Measurements from ENCODE around the gene TEX22.

The TEX22 gene

GRCh38 chr14:105384041-105384557, 14.2 kb upstream of the TEX22 start:
- FAIRE-seq = no peak
- no peak for DNase-seq (ENCODE audit: low spot score)

DNA sequence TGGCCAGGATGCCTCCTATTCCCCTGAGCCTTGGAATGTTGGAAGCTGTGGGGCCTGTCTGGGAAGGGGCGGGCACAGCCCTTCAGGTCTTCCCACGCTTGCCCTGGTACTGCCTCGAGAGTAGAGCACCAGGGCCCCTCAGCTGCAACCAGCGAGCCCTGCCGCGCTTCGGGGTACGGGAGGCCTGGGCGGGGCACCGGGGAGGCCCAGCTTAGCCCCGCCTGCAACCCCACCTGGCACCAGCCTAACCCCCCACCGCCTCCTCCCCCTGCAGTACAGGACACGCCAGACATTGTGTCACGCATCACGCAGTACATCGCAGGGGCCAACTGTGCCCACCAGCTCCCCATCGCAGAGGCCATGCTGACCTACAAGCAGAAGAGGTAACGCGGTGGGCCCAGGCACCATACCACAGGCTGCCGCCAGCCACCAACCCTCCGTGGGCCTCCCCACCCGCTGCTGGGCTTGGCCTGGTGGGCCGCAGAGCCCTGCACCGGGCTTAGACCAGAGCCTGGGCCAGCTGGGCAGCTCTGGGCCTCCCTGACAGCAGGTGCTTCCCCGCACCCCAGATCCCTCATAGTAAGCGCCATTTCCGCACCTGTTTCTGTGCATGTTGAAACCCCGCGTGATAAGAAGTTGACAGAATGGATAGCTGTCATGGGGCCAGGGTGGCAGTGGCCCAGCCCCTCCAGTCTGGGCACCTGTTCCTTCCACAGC, 13.6 kb upstream of the TEX22 start:
- DNase-seq (ENCODE audit: low spot score) (no peak), FAIRE-seq (no peak)

GRCh38 chr14:105385322-105385637, 13.1 kb upstream of the TEX22 start:
- FAIRE-seq (no peak), DNase-seq (ENCODE audit: low spot score) (no peak)

DNA sequence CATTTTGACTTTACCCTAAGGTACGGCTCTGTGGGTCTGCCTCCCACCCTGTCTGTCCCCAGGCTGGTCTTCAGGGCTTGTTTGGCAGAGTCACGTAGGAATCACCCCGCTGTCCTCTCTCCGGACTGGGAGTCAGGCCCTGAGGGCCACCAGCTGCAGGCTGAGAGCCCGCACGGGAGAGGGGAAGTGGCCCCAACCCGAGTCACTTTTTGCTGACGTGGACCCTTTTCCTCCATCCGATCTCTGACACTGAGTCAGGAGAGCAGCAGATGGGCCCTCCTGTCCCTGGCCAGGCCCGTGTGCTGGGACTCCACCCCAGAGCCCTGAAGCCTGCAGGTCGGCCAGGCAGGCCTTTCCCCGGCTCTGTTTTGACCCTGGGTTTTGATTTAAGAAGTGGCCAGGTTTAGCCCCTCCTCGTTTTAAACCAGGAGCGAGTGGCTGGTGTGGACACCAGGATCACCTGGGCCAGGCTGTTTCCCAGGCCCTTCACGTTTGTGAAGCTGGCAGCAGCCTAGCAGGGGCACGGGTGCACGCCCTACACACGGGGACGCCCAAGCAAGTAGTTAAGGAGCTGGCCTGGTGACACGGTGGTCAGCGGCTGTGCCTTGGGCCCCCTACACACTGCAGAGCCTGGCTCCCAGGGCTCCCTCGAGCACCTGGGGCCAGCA, 12.5 kb upstream of the TEX22 start:
- FAIRE-seq (no peak), DNase-seq (ENCODE audit: low spot score) (no peak)

DNA sequence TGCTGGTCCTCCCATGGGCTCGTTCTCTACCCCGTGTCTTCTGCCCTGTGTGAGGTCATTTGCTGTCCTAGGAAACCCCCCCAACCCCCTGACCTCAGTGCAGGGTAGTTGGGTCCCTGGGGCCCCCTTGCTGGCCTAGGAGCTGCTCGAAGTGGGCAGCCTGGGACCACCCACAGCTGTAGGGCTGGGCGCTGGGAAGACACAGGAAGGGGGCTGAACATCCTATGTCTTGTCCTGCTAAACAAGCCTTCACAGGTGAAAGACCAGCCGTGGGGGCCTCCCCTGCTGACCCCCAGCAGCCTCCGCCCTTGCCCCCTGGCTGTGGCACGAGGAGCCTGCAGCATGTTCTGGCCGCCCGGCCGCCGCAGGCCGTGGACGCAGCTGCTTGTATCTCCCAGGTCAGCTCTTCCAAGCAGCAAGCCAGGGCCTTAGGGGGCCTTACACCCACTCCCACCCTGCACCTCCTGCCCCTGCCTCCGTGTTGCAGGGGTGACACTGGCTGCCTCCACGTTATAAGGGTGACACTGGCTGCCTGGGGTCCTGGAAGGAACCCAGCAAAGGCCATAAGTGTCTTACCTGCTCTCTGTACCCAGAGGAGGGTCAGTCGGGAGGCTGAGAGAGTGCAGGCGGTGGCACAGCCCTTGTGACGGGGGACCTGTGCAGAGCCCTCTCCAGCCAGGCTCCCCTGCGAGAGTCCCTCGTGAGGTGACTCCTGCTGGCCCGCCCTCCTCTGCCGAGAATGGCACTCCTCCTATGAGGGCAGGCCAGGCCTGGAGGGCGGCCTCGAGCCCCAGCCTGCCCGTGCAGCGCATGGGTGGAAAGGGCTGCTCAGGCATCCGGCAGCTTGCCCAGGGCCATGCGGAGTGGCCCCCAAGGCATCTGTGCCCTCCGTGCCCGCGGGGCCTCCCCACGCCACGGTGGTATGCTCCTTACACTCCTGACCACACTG, 11.5 kb upstream of the TEX22 start:
- FAIRE-seq (no peak), DNase-seq (ENCODE audit: low spot score) (no peak)

GRCh38 chr14:105387530-105387922, 10.8 kb upstream of the TEX22 start:
- FAIRE-seq (no peak), DNase-seq (ENCODE audit: low spot score) (no peak)

DNA sequence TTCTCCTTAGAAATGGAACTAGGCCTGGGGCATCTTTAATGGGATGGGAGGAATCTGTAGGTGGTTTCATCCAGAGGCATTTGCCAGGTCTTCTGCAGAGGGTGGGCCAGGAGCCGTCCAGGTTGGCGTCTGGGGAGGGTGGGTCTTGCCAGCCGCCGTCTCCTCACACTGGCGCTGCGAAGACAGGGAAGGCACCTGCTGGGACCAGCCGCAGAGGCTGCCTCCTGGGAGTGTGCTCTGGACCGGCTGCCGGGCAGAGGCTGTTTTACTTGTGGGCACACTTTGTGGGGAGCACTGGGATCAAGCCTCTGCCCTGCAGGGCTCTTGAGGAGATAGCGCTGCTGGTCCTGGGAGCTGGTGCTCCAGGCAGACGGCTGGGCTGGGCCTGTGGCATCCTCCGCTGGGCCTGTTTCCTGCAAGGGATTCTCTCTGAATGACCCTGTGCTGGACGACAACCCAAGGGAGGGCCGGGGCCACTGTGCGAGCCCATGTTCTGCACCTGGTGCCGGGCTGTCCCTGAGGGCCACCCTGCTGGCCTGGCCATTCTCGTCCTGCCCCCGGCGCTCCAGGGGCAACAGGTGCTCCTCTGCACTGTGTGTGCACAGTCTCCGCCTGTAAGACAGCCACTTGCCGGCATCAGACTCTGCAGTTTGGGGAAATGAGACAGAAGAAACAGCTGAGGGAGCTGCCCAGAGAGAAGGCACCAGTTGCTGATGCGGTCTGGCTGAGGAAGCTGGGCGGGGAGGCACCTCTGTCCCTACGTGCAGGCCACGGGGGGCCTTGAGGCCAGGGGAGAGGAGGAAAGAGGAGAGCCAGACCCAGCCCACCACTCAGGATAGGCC, 10.0 kb upstream of the TEX22 start:
- FAIRE-seq (no peak), DNase-seq (ENCODE audit: low spot score) (no peak)

- FAIRE-seq (no peak), DNase-seq (ENCODE audit: low spot score) (no peak)
These were observed 9.4 kb upstream of the TEX22 start for GRCh38 chr14:105388976-105389375.

DNA sequence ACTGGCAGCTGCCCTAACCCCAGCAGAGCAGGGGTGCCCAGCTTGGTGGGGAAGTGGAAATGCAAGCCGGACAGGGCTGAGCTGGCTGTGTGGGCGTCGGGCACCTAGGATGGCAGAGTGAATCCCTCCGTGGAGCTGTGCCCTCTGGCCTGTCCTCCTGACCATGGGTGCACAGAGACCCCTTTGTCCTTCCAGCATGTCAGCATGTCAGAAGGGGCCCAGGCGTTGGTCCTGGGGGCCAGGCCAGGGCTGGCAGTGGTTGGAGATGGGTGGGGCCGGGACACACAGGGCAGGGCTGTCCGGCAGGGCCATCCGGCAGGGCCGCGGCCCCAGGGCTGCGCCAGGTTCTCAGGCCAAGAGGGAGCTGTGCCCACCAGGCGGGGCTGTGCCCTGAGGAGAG, 8.8 kb upstream of the TEX22 start:
- FAIRE-seq = no peak
- no peak for DNase-seq (ENCODE audit: low spot score)

DNA sequence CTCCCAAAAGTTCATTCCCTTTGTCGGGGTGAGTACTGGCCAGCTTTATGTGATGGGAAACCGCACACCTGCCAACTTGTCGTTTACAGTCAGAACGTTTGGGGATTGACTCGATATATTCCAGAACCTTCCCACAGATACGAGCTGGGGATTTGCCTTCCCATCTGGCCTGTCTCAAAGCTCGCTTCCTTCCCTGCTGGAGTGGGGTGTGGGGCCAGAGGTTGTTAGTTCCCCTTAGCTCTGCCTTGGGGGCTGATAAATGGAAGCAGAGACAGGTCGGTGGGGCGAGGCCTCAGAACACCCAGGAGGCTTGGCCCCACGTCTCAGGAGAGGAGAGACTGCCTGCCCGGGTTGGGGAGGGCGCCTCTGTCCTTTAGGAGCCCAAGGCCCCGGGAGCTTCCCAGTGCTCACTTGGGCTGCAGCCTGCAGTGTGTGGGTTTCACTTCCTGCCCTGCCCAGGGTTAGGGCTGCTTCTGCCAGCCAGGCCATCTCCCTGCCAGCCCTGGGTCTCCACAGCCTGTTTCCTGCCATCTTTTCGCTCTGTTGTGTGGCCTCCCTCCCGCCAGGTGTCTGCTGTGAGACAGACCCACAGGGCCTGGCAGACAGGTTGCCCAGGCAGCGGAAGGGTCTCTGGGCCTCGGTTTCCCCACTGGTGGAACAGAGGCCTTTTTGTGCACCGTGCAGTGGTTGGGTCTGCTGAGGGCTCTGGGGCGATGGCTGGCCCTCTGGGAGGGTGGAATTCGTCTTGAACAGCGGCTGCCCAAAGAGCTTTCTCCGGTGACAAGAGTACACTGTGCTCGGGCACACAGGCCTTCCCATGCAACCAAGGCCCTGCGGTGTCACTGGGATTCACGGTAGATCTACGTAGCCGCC, 8.1 kb upstream of the TEX22 start:
- no peak for DNase-seq (ENCODE audit: low spot score)
- FAIRE-seq = no peak

- DNase-seq (ENCODE audit: low spot score) (no peak), FAIRE-seq (no peak)
These were observed 7.4 kb upstream of the TEX22 start for GRCh38 chr14:105390849-105391500.

DNA sequence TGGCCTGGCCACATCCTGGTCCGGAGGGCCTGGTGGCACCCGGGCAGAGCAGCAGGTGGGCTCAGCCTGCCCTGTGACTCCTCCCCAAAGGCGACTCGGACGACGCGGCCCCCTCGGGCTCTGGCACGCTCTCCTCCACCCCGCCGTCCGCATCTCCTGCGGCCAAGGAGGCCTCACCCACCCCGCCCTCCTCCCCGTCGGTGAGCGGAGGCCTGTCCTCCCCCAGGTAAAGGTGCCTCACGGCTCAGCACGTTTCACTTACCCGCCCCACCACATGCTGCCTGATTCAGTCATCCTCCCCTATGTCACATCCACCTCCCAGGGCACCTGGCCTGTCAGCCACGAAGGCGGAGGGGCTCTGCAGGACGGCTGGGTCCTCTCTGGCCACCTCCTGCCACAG, 6.8 kb upstream of the TEX22 start:
- no peak for FAIRE-seq

DNA sequence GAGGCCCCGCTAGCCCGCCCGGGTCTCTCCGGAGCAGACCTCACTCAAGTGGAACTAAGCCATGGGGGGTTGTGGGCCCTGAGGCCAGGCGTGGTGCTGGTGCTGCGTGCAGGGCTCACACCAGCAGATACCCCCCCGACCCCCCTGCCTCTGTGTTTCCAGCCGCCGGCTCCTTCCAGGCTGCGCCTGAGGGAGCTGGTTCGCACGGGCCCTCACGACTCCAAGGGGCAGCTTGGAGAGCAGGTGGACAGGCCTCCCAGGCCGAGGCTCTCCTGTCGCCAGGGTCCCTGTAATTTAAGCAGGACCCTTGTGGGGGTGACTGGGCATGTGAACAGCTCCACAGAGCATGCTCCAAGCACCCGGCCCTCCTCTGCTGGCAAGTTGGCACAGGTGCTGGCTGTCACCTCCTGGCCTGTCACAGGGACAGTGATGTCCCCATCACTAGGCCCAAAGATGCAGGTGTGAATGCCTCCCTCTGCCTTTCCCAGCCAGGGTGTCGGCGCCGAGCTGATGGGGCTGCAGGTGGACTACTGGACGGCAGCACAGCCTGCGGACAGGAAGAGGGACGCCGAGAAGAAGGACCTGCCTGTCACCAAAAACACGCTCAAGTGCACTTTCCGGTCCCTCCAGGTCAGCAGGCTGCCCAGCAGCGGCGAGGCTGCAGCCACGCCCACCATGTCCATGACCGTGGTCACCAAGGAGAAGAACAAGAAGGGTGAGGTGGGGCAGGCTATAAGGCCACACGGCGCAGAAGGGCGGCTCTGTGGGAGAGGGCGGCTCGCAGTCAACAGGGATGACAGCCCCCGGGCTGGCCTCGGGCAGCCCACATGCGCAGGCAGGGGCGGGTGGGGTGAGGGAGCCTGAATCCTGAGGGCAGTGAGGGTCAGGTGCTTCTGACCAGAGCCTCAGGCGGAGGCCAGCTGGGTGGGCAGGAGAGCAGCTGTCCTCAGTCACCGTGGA, 5.9 kb upstream of the TEX22 start:
- DNase-seq (ENCODE audit: low spot score) (no peak), FAIRE-seq (no peak)

More for the DNA sequence above, 6.8 kb upstream of the TEX22 start:
- DNase-seq (ENCODE audit: low spot score) = no peak

DNA sequence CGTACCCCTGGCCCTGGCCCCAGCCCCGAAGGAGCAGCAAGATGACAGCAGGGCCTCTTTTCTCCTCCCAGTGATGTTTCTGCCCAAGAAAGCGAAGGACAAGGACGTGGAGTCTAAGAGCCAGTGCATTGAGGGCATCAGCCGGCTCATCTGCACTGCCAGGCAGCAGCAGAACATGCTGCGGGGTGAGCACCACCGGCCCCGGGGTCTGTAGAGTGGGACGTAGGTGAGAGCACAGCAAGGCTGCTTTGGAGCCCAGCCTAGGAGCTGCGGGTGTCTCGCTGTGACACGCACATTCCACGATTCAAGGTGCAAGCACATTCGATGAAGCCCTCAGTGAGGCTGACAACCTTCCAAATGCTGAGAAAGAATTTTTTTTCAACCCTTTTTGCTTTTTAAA, 5.2 kb upstream of the TEX22 start:
- DNase-seq (ENCODE audit: low spot score) (no peak), FAIRE-seq (no peak)

DNA sequence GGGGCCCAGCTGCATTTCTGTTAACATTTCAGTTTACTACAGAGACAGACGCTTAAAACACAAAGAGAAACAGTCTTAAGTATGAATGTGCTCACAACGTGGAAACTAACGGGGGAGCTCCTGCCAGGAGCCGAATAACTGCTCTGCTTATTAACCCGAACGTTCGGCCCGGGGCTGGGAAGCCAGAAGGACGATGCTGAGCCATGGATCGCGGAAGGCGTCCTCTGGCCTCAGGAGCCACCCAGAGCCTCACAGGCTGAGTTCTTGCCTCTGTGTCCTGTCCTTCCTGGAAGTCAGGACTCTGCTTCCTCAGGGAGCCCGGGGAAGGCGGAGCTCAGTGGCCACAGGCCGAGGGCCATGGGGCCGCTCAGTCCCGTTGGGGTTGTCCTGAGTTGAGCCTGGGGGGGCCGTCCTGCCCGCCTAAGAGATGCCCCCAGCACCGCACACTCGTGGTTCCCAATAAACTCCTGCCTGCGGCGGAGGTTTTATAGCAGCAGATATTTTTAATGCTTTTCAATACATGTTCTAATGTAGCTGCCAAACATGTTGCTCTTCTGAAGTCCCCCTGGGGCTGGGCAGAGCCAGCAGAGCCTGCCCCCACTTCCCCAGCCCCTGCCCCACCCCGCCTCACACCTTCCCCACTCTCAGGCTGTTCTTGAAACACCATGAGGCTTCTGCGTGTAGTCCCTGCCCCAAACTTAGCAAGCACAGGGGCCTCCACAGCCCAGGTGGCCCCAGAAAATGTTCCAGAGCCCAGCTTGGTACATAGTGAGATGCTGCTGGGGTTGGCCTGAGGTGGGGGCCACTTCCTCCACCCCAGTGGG, 3.4 kb upstream of the TEX22 start:
- no peak for DNase-seq (ENCODE audit: low spot score)
- no peak for FAIRE-seq

DNA sequence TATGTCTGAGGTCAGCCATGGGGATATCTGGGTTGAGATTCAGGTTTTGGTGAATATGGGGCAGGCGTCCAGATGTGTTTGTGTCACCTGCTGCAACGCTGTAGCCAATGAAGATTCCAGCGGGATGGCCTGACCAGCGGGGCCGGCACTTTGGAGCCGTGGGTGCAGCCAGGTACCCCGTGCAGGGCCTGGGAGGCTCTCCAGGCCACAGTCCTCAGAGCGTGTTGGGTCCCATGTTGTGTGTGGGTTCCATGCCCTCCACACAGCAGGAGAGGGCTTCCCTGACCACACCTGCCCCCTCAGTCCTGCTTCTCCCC, 2.8 kb upstream of the TEX22 start:
- no peak for FAIRE-seq
- no peak for DNase-seq (ENCODE audit: low spot score)

DNA sequence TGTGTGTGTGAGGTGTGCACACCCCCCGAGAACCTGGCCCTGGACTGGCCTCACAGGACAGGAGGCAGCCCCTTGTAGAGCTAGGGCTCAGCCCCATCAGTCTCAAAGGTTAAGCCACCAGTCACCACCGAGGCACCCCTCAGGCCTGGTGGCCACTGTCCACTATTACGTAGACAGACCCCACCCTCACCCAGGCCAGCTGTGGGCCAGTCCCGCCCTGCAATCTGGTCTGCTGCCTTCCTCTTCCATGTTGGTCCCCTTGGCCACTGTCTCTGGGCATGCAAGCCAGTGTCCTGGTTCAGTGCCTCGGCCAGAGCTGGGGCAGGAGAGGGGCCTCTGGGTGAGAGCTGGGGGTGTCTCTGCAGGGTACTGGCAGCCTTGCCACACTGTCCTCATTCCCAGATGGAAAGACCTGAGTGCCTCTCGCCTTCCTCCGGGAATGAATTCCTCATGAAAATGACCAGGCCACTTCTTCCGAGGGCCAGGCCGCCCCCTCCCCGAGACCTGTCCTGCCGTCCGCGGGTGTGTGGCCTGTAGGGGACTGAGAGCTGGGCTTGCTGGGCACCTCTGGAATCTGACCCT, 897 bp upstream of the TEX22 start:
- FAIRE-seq = no peak
- DNase-seq (ENCODE audit: low spot score) = no peak

Measured in RCC 7860 (cell line).